Activated CD8-positive, alpha-beta T cell treated with anti-CD3 and anti-CD28 coated beads, Interleukin-2, amount 10 ng/mL, durations not matched to agents 7 days and 5 days (primary cell): ENCODE results near the gene CCDC27. TPM values are rescaled to one million over a fixed set of nuclear protein-coding genes. Genes with fewer than 3 reads are reported as not detected.
"Not testable (repeated sequence)": the region's sequence is repeated elsewhere in the genome, so short reads cannot be mapped to it uniquely, and the experiment has no call there.

ENCODE experiments used
- ATAC-seq: fragments of 150-1000 bp; cut with Tn5 transposase; one replicate; pipeline ENCODE4 v1.10.0; 2021; ENCODE audit warnings: moderate library complexity
- CTCF ChIA-PET: fragments of 350-600 bp; sonication (Branson Sonifier 250); formaldehyde crosslinking; loops from one replicate; lab custom pipeline; 2021; ENCODE audit warnings: antibody characterized with exemption; lab: Charles Lee
- POLR2A ChIA-PET: fragments of 350-600 bp; sonication (Branson Sonifier 250); formaldehyde crosslinking; loops from one replicate; lab custom pipeline; 2021; ENCODE audit warnings: antibody characterized with exemption; lab: Charles Lee
- DNase-seq: peaks from one replicate; pipeline ENCODE4 v3.0.0-alpha.2; 2020
- H3K27ac Mint-ChIP-seq: one replicate; pipeline ENCODE4 v1.8.0; 2021; ENCODE audit warnings: mild to moderate bottlenecking, mixed read lengths
- H3K27me3 Mint-ChIP-seq: one replicate; pipeline ENCODE4 v1.8.0; 2021; ENCODE audit warnings: low read depth, mixed read lengths
- H3K36me3 Mint-ChIP-seq: one replicate; pipeline ENCODE4 v1.8.0; 2021; ENCODE audit warnings: low read depth, mixed read lengths
- H3K4me1 Mint-ChIP-seq: one replicate; pipeline ENCODE4 v1.8.0; 2021; ENCODE audit warnings: low read depth, mixed read lengths
- H3K4me3 Mint-ChIP-seq: one replicate; pipeline ENCODE4 v1.8.0; 2021; ENCODE audit warnings: mild to moderate bottlenecking, mixed read lengths
- H3K9me3 Mint-ChIP-seq: one replicate; pipeline ENCODE4 v1.8.0; 2022; ENCODE audit warnings: mixed read lengths; ENCODE audit not compliant: insufficient read depth
- total RNA-seq, 2 experiments: library from RNA; stranded (reverse); gene quantifications; one replicate each; pipeline ENCODE4 v1.2.3, GENCODE V29; 2021

Gene CCDC27
- total RNA-seq, 2 experiments from 2014 or later: not detected

DNA sequence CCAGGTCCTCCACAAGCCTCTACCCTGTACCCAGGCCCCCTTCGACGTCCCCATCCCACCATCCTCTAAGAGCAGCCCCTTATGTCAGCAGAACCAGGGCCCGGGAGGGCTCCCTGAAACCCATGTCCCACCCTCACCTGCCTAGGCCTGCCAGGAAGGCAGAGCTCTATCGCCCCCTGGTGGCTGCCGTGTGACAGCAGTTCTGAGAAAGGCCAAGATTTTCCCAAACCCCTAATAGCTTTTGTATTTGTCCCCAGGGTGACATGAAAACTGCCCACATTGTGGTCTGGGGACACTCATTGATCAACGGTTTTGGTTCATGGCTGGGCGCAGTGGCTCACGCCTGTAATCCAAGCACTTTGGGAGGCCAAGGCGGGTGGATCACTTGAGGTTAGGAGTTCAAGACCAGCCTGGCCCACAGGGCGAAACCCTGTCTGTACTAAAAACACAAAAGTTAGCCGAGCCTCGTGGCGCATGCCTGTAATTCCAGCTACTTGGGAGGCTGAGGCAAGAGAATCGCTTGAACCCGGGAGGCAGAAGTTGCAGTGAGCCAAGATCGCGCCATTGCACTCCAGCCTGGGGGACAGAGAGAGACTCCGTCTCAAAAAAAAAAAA is 27.7 kb upstream of the CCDC27 start:
- H3K27ac Mint-ChIP-seq, H3K9me3 Mint-ChIP-seq, H3K27me3 Mint-ChIP-seq, H3K4me3 Mint-ChIP-seq, H3K4me1 Mint-ChIP-seq, POLR2A ChIA-PET, H3K36me3 Mint-ChIP-seq: not testable (repeated sequence)
- DNase-seq: peak; percentile 79
- peak; percentile 73 for ATAC-seq
- CTCF ChIA-PET: interaction anchor here (0.5 to 1.8 kb wide), 21 partner anchors 9 to 272 kb away, joined by 3 to 8 read pairs (median 4); partner anchors contain the start of gene LRRC47

DNA sequence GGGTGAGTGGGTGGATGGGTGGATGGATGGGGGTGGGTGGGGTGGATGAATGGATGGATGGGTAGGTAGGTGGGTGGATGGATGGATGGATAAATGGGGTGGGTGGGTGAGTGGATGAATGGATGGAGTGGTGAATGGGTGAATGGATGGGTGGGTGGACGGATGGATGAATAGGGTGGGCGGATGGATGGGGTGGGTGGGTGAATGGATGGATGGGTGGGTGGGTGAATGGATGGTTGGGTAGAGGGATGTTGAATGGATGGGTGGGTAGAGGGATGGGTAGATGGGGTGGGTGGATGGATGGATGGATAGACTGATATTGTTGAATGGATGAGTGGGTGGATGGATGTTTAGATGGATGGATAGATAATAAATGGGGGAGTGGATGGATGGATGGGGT is 26.9 kb upstream of the CCDC27 start:
- POLR2A ChIA-PET: no interaction called here
- CTCF ChIA-PET: interaction anchor here (0.9 to 1.8 kb wide), 7 partner anchors 11 to 106 kb away, joined by 3 to 8 read pairs (median 4); no protein-coding TSS in a partner anchor
- H3K4me1 Mint-ChIP-seq: peaks cover 2% of the 10 kb centered on the region

DNA sequence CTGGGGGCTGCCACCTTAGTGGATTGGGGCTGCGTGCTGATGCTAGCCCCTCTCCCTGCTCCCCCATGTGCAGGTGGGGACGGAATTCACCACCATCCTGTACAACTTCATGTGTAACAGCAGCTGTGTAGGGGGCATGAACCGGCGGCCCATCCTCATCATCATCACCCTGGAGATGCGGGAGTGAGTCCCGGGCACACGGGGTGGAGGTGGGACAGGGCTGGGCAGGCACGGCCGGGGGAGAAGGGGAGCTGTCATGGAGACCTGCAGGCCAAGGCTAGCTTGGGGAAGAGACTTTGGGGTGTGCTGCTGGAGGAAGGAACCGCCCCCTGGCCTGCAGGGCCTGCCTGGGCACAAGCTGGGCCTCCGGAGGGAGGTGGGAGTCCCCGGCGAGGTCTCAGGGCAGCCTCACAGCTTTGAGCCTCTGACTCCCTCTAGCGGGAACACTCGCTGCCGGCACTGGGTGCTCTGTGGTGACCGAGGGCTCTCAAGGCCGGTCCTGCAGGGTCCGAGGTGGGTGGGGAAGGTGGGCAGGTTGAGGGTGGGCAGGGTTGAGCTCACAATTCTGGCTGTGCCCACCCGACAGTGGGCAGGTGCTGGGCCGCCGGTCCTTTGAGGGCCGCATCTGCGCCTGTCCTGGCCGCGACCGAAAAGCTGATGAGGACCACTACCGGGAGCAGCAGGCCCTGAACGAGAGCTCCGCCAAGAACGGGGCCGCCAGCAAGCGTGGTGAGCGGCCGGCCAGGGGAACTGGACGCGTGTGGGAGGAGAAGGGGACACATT is 25.0 kb upstream of the CCDC27 start:
- no peaks in the 10 kb centered on the region for H3K9me3 Mint-ChIP-seq
- POLR2A ChIA-PET: no interaction called here
- ATAC-seq: peak; percentile 38
- CTCF ChIA-PET: interaction anchor here (1.0 kb wide), 1 partner anchor 237 kb away, joined by 3 read pairs; no protein-coding TSS in a partner anchor
- no peak overlapping the region for H3K27ac Mint-ChIP-seq
- peak; percentile 30 for DNase-seq
- no peaks in the 10 kb centered on the region for H3K36me3 Mint-ChIP-seq
- no peaks in the 10 kb centered on the region for H3K4me1 Mint-ChIP-seq
- no peaks in the 10 kb centered on the region for H3K27me3 Mint-ChIP-seq
- no peak overlapping the region for H3K4me3 Mint-ChIP-seq

More for the DNA sequence above, 26.9 kb upstream of the CCDC27 start:
- Mint-ChIP-seq H3K36me3 (no peaks in the 10 kb centered on the region), H3K27me3 (no peaks in the 10 kb centered on the region), H3K27ac (no peak overlapping the region), H3K9me3 (no peaks in the 10 kb centered on the region), H3K4me3 (no peak overlapping the region)
- ATAC-seq (no peak), DNase-seq (no peak)

DNA sequence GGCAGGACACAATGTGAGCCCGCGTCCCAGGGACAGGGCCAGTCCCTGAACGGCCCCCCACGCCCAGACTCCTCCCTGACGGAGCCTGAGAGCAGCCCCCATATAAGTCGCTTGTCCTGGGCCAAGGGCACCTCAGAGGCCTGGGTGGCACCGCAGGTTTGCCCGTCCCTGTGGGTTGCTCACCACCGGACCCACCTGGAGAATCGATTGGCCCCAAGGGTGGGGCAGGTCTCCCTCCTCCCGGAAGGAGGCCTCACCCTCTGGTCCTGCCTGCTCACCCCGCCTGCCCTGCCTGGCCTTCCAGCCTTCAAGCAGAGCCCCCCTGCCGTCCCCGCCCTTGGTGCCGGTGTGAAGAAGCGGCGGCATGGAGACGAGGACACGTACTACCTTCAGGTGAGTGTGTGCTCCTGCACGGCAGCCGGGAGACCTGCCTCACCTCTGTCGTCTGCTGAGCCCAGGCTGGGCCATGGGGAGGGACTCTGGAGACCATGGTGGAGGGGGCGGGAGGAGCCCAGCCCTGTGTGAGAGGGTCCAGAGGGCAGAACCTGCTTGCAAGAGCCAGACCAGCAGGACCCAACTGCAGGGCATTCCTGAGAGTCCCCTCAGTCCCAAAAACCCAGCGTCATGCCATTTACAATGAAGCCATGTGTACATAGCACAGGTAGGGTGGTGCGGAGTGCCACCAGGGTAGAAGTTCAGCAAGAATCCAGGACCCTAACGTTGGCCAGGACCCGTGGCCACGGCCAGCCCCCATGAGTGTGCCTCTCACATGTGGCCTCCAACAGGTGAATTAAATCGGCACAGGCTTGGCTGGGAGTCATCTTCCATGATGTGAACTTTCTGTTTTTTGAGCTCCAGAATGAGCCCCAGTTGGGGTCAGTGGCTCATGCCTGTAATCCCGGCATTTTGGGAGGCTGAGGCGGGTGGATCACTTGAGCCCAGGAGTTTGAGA is 24.1 kb upstream of the CCDC27 start:
- DNase-seq (no peak), ATAC-seq (no peak)
- H3K4me1 Mint-ChIP-seq: no peaks in the 10 kb centered on the region
- CTCF ChIA-PET: interaction anchor here (1.0 kb wide), 1 partner anchor 237 kb away, joined by 3 read pairs; no protein-coding TSS in a partner anchor
- H3K9me3 Mint-ChIP-seq: no peaks in the 10 kb centered on the region
- H3K27ac Mint-ChIP-seq: no peak overlapping the region
- no peaks in the 10 kb centered on the region for H3K36me3 Mint-ChIP-seq
- H3K4me3 Mint-ChIP-seq: no peak overlapping the region
- H3K27me3 Mint-ChIP-seq: no peaks in the 10 kb centered on the region
- POLR2A ChIA-PET: interaction anchor here (0.6 kb wide), 1 partner anchor 567 kb away, joined by 3 read pairs; no protein-coding TSS in a partner anchor

DNA sequence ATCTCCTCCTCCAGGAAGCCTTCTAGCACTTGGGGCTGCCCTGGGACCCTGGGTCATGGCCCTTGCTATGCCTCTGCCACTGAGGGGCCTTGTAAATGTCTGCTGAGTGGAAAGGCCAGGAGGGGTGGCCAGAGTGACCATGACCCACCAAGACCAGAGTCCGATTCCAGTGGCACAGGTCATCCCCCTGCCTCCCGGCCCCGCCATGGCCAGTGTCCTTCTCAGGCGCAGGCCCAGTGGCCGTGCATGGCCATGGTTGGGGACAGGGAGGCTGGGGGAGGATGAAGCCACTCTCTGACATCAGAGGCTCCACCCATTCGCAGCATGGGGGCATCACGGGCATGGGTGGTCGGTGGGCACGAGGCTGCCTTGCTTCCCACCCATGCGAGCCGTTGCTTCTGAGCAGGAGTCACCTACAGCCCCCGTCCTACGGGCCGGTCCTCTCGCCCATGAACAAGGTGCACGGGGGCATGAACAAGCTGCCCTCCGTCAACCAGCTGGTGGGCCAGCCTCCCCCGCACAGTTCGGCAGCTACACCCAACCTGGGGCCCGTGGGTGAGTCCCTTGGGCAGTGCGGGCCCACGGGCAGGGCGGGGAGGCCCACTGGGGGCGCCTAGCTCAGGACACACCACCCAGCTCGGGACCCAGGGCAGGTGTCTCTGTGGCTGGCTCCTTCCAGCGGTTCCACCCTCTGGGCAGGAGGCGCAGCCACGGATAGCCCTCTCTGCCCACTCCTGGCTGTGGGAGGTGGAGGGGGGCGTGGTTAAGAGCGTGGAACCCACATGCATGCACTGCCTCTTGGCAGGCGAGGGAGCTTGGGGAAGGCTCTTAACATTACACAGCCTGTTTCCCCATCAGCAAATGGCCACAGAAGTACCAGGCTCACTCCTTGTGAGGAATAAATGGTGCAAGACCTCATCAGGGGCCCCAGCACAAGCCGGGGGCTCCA is 22.4 kb upstream of the CCDC27 start:
- Mint-ChIP-seq H3K36me3 (no peaks in the 10 kb centered on the region), H3K27me3 (no peaks in the 10 kb centered on the region), H3K9me3 (no peaks in the 10 kb centered on the region), H3K27ac (no peak overlapping the region), H3K4me3 (no peak overlapping the region), H3K4me1 (no peaks in the 10 kb centered on the region)
- ChIA-PET CTCF (no interaction called here), POLR2A (no interaction called here)
- ATAC-seq (no peak), DNase-seq (no peak)

DNA sequence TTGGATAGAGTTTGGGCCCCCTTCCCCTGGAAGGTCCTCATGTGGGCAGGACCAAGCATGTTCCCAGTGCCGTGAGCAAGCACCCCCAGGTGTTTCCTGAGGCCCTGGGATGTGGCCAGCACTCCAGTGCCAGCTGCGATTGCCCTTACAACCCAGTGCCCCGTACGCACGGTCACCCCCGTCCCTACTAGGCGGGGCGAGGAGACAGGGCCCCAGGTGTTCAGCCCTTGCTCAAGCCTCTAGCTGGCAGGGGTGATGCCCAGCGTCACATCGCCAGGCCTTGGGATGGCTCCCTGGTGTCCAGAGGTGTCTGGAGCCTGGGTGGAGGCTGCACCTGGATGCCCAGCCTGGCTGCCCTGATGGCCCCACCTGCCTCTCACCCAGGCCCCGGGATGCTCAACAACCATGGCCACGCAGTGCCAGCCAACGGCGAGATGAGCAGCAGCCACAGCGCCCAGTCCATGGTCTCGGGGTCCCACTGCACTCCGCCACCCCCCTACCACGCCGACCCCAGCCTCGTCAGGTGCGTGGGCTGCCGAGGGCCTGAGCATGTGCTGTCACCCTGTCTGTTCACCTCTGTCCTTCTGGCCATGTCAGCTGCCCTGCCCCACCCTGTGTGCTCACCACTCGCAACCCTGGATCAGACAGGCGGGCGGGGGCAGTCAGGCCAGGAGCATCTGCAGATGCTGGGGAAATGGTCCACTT is 21.6 kb upstream of the CCDC27 start:
- no peaks in the 10 kb centered on the region for H3K36me3 Mint-ChIP-seq
- no peaks in the 10 kb centered on the region for H3K27me3 Mint-ChIP-seq
- H3K4me3 Mint-ChIP-seq: no peak overlapping the region
- no peaks in the 10 kb centered on the region for H3K4me1 Mint-ChIP-seq
- POLR2A ChIA-PET: no interaction called here
- DNase-seq (no peak), ATAC-seq (no peak)
- H3K27ac Mint-ChIP-seq: no peak overlapping the region
- CTCF ChIA-PET: no interaction called here
- no peaks in the 10 kb centered on the region for H3K9me3 Mint-ChIP-seq

DNA sequence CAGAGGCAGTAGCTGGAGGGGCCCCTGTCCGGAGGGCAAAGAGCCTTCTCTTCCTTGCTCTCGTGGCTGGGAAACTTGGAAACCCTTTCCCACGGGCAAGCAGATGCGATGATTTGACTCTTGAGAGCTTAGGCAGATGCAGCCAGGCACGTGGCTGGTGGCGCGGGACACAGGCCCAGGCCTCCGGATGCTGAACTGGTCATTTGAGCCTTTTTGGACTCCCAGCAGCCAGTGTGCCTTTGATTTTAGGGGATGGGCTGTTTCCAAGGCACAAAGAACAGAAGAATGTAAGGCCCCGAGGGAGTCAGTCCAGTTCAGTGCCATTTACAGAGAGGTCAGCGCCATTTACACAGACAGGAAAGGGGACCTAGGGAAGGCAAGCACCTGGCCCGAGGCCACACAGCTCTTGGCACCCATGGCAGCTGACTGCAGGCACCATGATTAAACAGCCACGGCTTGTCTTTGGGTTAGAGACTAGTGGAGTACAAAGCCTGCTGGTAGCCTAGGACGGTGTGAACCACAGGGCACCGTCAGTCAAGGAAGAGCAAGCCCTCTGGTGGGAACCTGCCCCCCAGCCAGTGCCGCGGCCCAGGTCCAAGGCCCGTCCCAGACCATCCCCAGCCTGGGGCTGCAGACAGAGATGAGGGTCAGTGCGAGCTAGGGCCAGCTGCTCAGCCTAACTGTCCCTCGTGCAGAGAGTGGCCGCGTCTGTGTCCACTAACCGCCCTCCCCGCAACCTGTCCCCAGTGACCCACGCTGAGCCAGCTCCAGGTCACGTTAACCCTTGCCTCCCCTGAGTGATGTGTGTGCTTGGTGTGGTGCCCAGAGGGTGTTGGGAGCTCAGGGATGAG is 20.4 kb upstream of the CCDC27 start:
- H3K4me1 Mint-ChIP-seq: no peaks in the 10 kb centered on the region
- no peak overlapping the region for H3K4me3 Mint-ChIP-seq
- ATAC-seq (no peak), DNase-seq (no peak)
- H3K27ac Mint-ChIP-seq: no peak overlapping the region
- peaks cover 3% of the 10 kb centered on the region for H3K36me3 Mint-ChIP-seq
- ChIA-PET POLR2A (no interaction called here), CTCF (no interaction called here)
- no peaks in the 10 kb centered on the region for H3K9me3 Mint-ChIP-seq
- H3K27me3 Mint-ChIP-seq: no peaks in the 10 kb centered on the region

DNA sequence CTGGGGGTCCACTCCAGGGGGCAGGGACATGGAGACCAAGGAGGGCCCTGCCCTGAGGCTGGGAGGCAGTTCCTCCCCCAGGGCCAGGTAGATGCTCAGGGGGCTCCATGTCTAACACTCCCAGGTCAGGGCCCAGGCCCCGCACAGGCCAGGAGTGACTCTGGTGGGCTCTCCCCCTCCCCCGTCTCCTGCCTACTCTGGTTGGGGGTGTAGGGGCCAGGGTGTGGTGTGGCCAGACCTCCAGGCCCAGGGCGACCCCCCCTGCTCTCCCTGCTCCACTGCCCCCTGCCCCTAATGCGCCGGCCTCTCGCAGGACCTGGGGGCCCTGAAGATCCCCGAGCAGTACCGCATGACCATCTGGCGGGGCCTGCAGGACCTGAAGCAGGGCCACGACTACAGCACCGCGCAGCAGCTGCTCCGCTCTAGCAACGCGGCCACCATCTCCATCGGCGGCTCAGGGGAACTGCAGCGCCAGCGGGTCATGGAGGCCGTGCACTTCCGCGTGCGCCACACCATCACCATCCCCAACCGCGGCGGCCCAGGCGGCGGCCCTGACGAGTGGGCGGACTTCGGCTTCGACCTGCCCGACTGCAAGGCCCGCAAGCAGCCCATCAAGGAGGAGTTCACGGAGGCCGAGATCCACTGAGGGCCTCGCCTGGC is 19.7 kb upstream of the CCDC27 start:
- no peaks in the 10 kb centered on the region for H3K4me1 Mint-ChIP-seq
- no peak for DNase-seq

DNA sequence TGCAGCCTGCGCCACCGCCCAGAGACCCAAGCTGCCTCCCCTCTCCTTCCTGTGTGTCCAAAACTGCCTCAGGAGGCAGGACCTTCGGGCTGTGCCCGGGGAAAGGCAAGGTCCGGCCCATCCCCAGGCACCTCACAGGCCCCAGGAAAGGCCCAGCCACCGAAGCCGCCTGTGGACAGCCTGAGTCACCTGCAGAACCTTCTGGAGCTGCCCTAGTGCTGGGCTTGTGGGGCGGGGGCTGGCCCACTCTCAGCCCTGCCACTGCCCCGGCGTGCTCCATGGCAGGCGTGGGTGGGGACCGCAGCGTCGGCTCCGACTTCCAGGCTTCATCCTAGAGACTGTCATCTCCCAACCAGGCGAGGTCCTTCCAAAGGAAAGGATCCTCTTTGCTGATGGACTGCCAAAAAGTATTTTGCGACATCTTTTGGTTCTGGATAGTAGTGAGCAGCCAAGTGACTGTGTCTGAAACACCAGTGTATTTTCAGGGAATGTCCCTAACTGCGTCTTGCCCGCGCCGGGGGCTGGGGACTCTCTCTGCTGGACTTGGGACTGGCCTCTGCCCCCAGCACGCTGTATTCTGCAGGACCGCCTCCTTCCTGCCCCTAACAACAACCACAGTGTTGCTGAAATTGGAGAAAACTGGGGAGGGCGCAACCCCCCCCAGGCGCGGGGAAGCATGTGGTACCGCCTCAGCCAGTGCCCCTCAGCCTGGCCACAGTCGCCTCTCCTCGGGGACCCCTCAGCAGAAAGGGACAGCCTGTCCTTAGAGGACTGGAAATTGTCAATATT is 19.0 kb upstream of the CCDC27 start:
- no peaks in the 10 kb centered on the region for H3K9me3 Mint-ChIP-seq

More for the DNA sequence above, 19.7 kb upstream of the CCDC27 start:
- ChIA-PET CTCF (interaction anchor here (1.4 kb wide), 1 partner anchor 8 kb away, joined by 4 read pairs; no protein-coding TSS in a partner anchor), POLR2A (no interaction called here)
- peaks cover 3% of the 10 kb centered on the region for H3K36me3 Mint-ChIP-seq
- H3K27ac Mint-ChIP-seq: no peak overlapping the region
- no peaks in the 10 kb centered on the region for H3K27me3 Mint-ChIP-seq
- H3K4me3 Mint-ChIP-seq: no peak overlapping the region
- no peaks in the 10 kb centered on the region for H3K9me3 Mint-ChIP-seq
- no peak for ATAC-seq

More for the DNA sequence above, 19.0 kb upstream of the CCDC27 start:
- ChIA-PET CTCF (interaction anchor here (1.4 kb wide), 1 partner anchor 9 kb away, joined by 4 read pairs; no protein-coding TSS in a partner anchor), POLR2A (no interaction called here)
- H3K27me3 Mint-ChIP-seq: no peaks in the 10 kb centered on the region
- H3K27ac Mint-ChIP-seq: no peak overlapping the region
- H3K36me3 Mint-ChIP-seq: peaks cover 3% of the 10 kb centered on the region
- no peak overlapping the region for H3K4me3 Mint-ChIP-seq
- ATAC-seq: no peak
- no peaks in the 10 kb centered on the region for H3K4me1 Mint-ChIP-seq
- DNase-seq: no peak
